ENCODE results near the gene COQ8B.

COQ8B gene

DNA sequence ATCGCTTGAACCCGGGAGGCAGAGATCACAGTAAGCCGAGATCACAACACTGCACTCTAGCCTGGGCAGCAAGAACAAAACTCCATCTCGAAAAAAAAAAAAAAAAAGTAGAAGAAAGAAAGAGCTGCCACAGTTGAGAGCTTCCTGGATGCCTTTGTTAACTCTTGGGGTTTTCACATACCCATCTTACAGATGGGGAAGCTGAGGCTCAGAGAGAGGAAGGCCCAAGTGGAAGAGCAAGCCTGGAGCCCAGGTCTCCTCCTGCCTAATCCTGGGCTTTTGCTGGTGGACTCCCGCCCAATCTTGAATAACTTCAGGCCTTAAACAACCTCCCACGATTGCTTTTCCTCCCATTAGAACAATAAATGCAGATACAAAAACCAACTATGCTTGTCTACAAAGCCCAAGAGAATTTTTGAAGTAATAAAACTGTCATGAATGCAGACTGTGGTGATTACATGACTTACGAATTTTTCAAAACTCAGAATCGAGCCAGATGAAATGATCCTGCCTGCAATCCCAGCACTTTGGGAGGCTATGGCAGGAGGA is 73.9 kb downstream of the COQ8B start:
- H3K4me1 ChIP-seq (ENCODE audit: control insufficient read depth, insufficient read depth, low read length), result peaks cover 12% of the 10 kb centered on the region
- no peak overlapping the region for H3K9ac ChIP-seq (ENCODE audit: low read length)
- no peak overlapping the region for H3K27ac ChIP-seq (ENCODE audit: low read depth, low read length)

GRCh38 chr19:40642051-40642706 is 74.5 kb downstream of the COQ8B start:
- H3K36me3 ChIP-seq (ENCODE audit: control insufficient read depth, insufficient read depth, low read length), result no peaks in the 10 kb centered on the region
- no peak overlapping the region for H3K9ac ChIP-seq (ENCODE audit: low read length)
- no peak overlapping the region for H3K4me3 ChIP-seq (ENCODE audit: low read length)
- H3K4me1 ChIP-seq (ENCODE audit: control insufficient read depth, insufficient read depth, low read length), result peaks cover 12% of the 10 kb centered on the region
- no peak overlapping the region for H3K27ac ChIP-seq (ENCODE audit: low read depth, low read length)
- H3K27me3 ChIP-seq (ENCODE audit: control insufficient read depth, insufficient read depth, low read length), result no peaks in the 10 kb centered on the region

More for the DNA sequence above, 73.9 kb downstream of the COQ8B start:
- Histone ChIP-seq H3K27me3 (ENCODE audit: control insufficient read depth, insufficient read depth, low read length) (no peaks in the 10 kb centered on the region), H3K4me3 (ENCODE audit: low read length) (no peak overlapping the region), H3K36me3 (ENCODE audit: control insufficient read depth, insufficient read depth, low read length) (no peaks in the 10 kb centered on the region)

Data from rectal smooth muscle tissue (tissue), 1 donor.